ENCODE results near the gene PAGR1. TPM values are rescaled to one million over a fixed set of nuclear protein-coding genes. Genes with fewer than 3 reads are reported as not detected.

The PAGR1 gene
- total RNA-seq (10 to 100 TPM in 3 of 4 donors, 1 to 10 TPM in 1; 9.4 to 14.2 (median 11.0) TPM), polyA plus RNA-seq (10 to 100 TPM; 19.8 to 36.8 (median 35.5) TPM)
- long read RNA-seq, donor 1, transcript PAGR1-201 (3 exons, 1,702 nt) = major isoform, 39 of 39 reads
- long read RNA-seq, donor 1, partial matches to known transcripts = 0 of 39 reads
- long read RNA-seq, donor 1, other reads (novel, unspliced or antisense) = 0 of 39 reads
- long read RNA-seq, donor 2, transcript PAGR1-201 (3 exons, 1,702 nt) = major isoform, 52 of 52 reads
- long read RNA-seq, donor 2, partial matches to known transcripts = 0 of 52 reads
- long read RNA-seq, donor 2, other reads (novel, unspliced or antisense) = 0 of 52 reads

DNA sequence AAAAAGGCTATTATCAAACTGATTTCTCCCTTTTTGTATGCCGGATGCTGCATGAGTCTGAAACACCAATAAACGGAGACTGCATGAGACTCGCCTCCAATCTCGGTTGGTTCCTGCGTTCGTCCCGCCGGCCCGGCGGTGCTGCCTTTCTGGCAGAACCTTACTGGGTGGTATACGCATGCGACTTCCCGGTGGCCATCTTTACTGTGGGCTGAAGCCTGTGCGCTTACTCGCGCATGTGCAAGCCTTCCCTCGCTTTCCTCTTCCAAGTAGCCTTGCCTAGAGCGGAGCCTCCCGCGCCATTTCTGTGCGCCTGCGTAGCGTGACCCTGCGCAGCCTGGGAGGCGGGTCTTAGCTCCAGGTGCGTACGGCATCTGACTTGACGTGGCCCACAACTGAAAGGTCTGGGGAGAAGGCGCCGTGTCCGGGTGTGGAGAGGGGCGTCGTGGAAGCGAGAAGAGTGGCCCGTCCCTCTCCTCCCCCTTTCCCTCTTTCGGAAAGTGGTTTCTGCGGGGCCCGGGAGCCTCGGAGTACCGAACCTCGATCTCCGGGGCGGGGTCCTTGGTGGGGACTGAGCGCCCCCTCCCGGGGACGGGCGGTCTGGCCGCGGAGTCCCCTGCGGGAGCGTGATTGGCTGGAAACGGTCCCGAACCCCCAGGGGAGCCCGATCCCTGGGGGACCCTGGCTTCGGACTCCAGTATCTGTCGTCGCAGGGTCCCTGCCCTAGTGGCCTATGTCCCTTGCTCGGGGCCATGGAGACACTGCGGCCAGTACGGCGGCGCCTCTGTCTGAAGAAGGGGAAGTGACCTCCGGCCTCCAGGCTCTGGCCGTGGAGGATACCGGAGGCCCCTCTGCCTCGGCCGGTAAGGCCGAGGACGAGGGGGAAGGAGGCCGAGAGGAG lies at the start of gene PAGR1:
Gene PAGR1, plus strand, starts transcription at position 360 of the 901 bp plus-strand sequence. Its CDS starts 374 bp downstream, at position 734.
- TF ChIP-seq, protein P1, sequence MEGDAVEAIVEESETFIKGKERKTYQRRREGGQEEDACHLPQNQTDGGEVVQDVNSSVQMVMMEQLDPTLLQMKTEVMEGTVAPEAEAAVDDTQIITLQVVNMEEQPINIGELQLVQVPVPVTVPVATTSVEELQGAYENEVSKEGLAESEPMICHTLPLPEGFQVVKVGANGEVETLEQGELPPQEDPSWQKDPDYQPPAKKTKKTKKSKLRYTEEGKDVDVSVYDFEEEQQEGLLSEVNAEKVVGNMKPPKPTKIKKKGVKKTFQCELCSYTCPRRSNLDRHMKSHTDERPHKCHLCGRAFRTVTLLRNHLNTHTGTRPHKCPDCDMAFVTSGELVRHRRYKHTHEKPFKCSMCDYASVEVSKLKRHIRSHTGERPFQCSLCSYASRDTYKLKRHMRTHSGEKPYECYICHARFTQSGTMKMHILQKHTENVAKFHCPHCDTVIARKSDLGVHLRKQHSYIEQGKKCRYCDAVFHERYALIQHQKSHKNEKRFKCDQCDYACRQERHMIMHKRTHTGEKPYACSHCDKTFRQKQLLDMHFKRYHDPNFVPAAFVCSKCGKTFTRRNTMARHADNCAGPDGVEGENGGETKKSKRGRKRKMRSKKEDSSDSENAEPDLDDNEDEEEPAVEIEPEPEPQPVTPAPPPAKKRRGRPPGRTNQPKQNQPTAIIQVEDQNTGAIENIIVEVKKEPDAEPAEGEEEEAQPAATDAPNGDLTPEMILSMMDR (IDR thresholded peaks at IDR 0.05) = peak; percentile 91
- Histone ChIP-seq H3K9me3 (no peaks in the 10 kb centered on the region), H3K4me3 (peak within 1 kb of the TSS; percentile 90), H3K27ac (peak within 1 kb of the TSS; percentile 97), H3K4me1 (peaks cover 26% of the 10 kb centered on the region), H3K27me3 (ENCODE audit: insufficient read depth in 3 of 3, low read length in 2 of 3) (no peaks in the 10 kb centered on the region), H3K36me3 (ENCODE audit: insufficient read depth in 1 of 2, low read depth in 1 of 2) (peaks cover 0 to 26% of the 10 kb centered on the region in 2 donors)
- 0 to 1% (median 0%) methylated on average over 70 of the region's 70 CpGs for WGBS, 3 donors
- ATAC-seq (peak; percentile 84 to 87 (median 84)), DNase-seq (peak; percentile 97 to 99)
- intact Hi-C loops (cut with DNase I) = loop anchor here (2.0 to 5.0 kb wide), 2 partner anchors 31 to 46 kb away; partner anchors contain the start of gene CDIPT (in 1 of the 2)

DNA sequence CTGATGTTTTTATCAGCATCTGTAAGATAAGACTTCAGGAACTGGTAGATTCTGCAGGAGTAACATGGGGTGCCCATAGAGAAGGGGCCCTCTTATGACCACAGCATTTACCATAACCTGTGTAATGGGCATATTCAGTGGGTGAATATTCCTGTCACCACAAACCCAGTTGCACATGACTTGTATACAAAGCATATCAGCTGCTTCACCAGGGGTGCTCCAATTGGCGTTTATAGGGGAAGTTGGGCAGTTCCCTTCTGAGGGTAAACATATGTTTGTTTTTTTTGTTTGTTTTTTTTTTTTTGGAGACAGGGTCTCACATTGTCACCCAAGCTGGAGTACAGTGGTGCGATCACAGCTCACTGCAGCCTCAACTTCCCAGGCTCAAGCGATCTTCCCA lies 49.4 kb upstream of the PAGR1 start:
- H3K4me1 ChIP-seq = no peaks in the 10 kb centered on the region
- TF ChIP-seq, protein P1 (IDR thresholded peaks at IDR 0.05) = no peak
- no peaks in the 10 kb centered on the region for H3K27me3 ChIP-seq (ENCODE audit: insufficient read depth in 3 of 3, low read length in 2 of 3)
- no peaks in the 10 kb centered on the region for H3K9me3 ChIP-seq
- no peak overlapping the region for H3K4me3 ChIP-seq
- DNase-seq = no peak
- no peak for ATAC-seq
- intact Hi-C loops (cut with DNase I) = loop anchor here in 1 of 2 donors (5.0 kb wide), 1 partner anchor 121 kb away; no protein-coding TSS in a partner anchor
- no peaks in the 10 kb centered on the region for H3K36me3 ChIP-seq (ENCODE audit: insufficient read depth in 1 of 2, low read depth in 1 of 2)
- 87 to 96% (median 95%) methylated on average over 3 of the region's 3 CpGs for whole genome bisulfite sequencing, 3 donors
- no peak overlapping the region for H3K27ac ChIP-seq

DNA sequence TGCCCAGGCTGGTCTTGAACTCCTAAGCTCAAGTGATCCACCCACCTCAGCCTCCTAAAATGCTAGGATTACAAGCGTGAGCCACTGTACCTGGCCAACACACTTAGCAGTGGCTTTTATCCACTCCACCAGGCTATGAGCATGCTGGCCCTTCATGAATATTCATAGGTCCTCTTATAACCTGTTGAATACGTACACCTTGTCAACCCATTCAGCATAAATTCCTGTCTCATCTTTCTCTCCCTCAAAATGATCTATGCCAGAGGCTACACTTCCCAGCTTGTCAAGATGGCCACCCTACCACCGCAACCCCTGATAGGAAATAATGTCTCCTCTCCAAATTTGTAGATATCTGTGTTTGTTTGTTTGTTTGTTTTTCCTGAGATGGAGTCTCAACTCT lies 48.9 kb upstream of the PAGR1 start:
- intact Hi-C loops (cut with DNase I) = loop anchor here in 1 of 2 donors (5.0 kb wide), 1 partner anchor 120 kb away; no protein-coding TSS in a partner anchor
- H3K4me1 ChIP-seq = no peaks in the 10 kb centered on the region

DNA sequence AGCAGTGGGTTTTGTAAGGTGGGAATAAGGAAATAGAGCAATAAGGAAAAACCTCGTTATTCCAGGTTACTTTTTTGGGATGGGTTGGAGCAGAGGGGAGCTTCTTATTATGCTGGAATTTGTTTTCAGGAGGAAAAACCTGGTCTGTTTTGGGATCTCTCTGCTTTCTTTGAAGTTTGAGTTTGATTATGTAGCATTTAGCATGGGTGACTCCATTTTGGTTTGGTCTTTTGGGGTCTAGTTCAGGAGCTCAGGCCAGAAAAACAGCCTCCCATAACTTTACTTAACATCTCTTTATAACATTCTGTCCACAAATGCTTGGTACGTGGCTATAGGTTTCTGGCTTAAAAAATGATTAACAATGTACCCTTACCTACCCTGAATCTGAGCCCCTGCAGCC lies 46.4 kb upstream of the PAGR1 start:
- H3K9me3 ChIP-seq = no peaks in the 10 kb centered on the region
- DNase-seq (no peak), ATAC-seq (no peak)
- intact Hi-C loops (cut with DNase I) = loop anchor here in 1 of 2 donors (5.0 kb wide), 1 partner anchor 118 kb away; no protein-coding TSS in a partner anchor
- no peaks in the 10 kb centered on the region for H3K27me3 ChIP-seq (ENCODE audit: insufficient read depth in 3 of 3, low read length in 2 of 3)
- no peaks in the 10 kb centered on the region for H3K36me3 ChIP-seq (ENCODE audit: insufficient read depth in 1 of 2, low read depth in 1 of 2)
- H3K4me3 ChIP-seq = no peak overlapping the region
- no peaks in the 10 kb centered on the region for H3K4me1 ChIP-seq
- H3K27ac ChIP-seq = no peak overlapping the region
- WGBS, 3 donors = 71 to 92% (median 79%) methylated on average over 2 of the region's 2 CpGs
- TF ChIP-seq, protein P1 (IDR thresholded peaks at IDR 0.05) = no peak

More for the DNA sequence above, 48.9 kb upstream of the PAGR1 start:
- no peak for DNase-seq
- Histone ChIP-seq H3K9me3 (no peaks in the 10 kb centered on the region), H3K27ac (no peak overlapping the region), H3K36me3 (ENCODE audit: insufficient read depth in 1 of 2, low read depth in 1 of 2) (no peaks in the 10 kb centered on the region), H3K4me3 (no peak overlapping the region), H3K27me3 (ENCODE audit: insufficient read depth in 3 of 3, low read length in 2 of 3) (no peaks in the 10 kb centered on the region)
- no peak for ATAC-seq
- 86 to 94% (median 92%) methylated on average over 3 of the region's 3 CpGs for WGBS, 3 donors
- TF ChIP-seq, protein P1 (IDR thresholded peaks at IDR 0.05) = no peak

Measured in psoas muscle (tissue), 8 donors.